Lung (tissue), 12 donors: ENCODE measurements around the gene UNC5C. TPM values are rescaled to one million over a fixed set of nuclear protein-coding genes. Genes with fewer than 3 reads are reported as not detected.

Experiments used
- ATAC-seq: fragments of 200-7000 bp; cut with Tn5 transposase; one replicate; pipeline ENCODE4 v1.9.1; 2020; ENCODE audit warnings: moderate number of reproducible peaks; ENCODE audit not compliant: insufficient read depth, low FRiP score
- DNase-seq, 3 donors: peaks; one replicate each; pipeline ENCODE4 v3.0.0-alpha.2; 2013 to 2017
- H3K27ac ChIP-seq, 2 donors: one replicate each; pipeline ENCODE4 v1.5.1; 2013; ENCODE audit warnings: mild to moderate bottlenecking in 2 of 2, moderate library complexity in 2 of 2, control low read depth in 1 of 2, inconsistent platforms in 1 of 2, low read depth in 1 of 2, low read length in 1 of 2
- H3K27me3 ChIP-seq, 3 donors: one replicate each; pipeline ENCODE4 v1.5.1; 2013; ENCODE audit warnings: low read length in 2 of 3; ENCODE audit not compliant: control insufficient read depth in 3 of 3, insufficient read depth in 3 of 3
- H3K36me3 ChIP-seq, 4 donors: one replicate each; pipeline ENCODE4 v1.5.1; 2013; ENCODE audit warnings: low read length in 4 of 4, mild to moderate bottlenecking in 1 of 4, moderate library complexity in 1 of 4; ENCODE audit not compliant: control insufficient read depth in 4 of 4, insufficient read depth in 4 of 4
- H3K4me1 ChIP-seq, 5 donors: one replicate each; pipeline ENCODE4 v1.5.1; 2013; ENCODE audit warnings: low read length in 5 of 5, mild to moderate bottlenecking in 2 of 5, moderate library complexity in 1 of 5; ENCODE audit not compliant: control insufficient read depth in 5 of 5, insufficient read depth in 5 of 5
- H3K4me3 ChIP-seq: one replicate; pipeline ENCODE4 v1.5.1; 2013; ENCODE audit warnings: mild to moderate bottlenecking, control low read depth, moderate library complexity
- H3K9ac ChIP-seq, 2 donors: one replicate each; pipeline ENCODE4 v1.5.1; 2013; ENCODE audit warnings: low read length in 2 of 2, control low read depth in 1 of 2; ENCODE audit not compliant: insufficient read depth in 1 of 2
- H3K9me3 ChIP-seq, 4 donors: one replicate each; pipeline ENCODE4 v1.5.1; 2013; ENCODE audit warnings: low read length in 3 of 4, mild to moderate bottlenecking in 1 of 4, moderate library complexity in 1 of 4; ENCODE audit not compliant: control insufficient read depth in 4 of 4, insufficient read depth in 3 of 4
- CTCF ChIP-seq: IDR thresholded peaks from 2 replicates; pipeline ENCODE4 v1.5.1; 2012; ENCODE audit warnings: mild to moderate bottlenecking; ENCODE audit errors: control extremely low read depth, extremely low read depth
- WGBS, 2 donors: extraction: QIAGEN DNeasy Blood & Tissue Kit; methylation state at CpG; one replicate each; pipeline ENCODE4 v1.1.7; 2013; 5-methylcytosine and 5-hydroxymethylcytosine counted together
- polyA plus RNA-seq, 2 donors: library from polyadenylated mRNA; stranded (reverse); fragments of 200-250 nt; gene quantifications; one replicate each; pipeline ENCODE4 v1.2.1, GENCODE V29; 2013
- total RNA-seq, 2 donors: library from RNA; depleted of rRNA in 1 of 2; stranded (reverse); fragments of >200 nt in 1 of 2; gene quantifications; one replicate each; pipeline ENCODE4 v1.2.1, GENCODE V29; 2014 to 2021
- donor health status: control.
- donor health status: control.
- donor health status: Bipolar disorder and iron deficiency.
- donor health status: healthy.
- donor health status: DM: yes; HTN: yes; CAD: no.

The UNC5C gene
- total and polyA plus RNA-seq, 4 donors: 0.55 to 27.9 (median 3.8) TPM

GRCh38 chr4:95325665-95326064, 223.1 kb downstream of the UNC5C start:
- Histone ChIP-seq H3K4me3 (no peak overlapping the region), H3K9ac (no peak overlapping the region), H3K27ac (no peak overlapping the region), H3K36me3 (peaks cover 0 to 3% (median 0%) of the 10 kb centered on the region in 4 donors), H3K27me3 (no peaks in the 10 kb centered on the region), H3K4me1 (no peaks in the 10 kb centered on the region), H3K9me3 (peaks cover 0 to 2% (median 0%) of the 10 kb centered on the region in 4 donors)
- 90 to 95% methylated on average over 1 of the region's 1 CpG for WGBS, 2 donors
- no peak for TF ChIP-seq CTCF
- ATAC-seq (no peak), DNase-seq (no peak)

GRCh38 chr4:95319169-95319568, 229.6 kb downstream of the UNC5C start:
- DNase-seq (no peak), ATAC-seq (no peak)
- Histone ChIP-seq H3K9ac (no peak overlapping the region), H3K27ac (no peak overlapping the region), H3K27me3 (no peaks in the 10 kb centered on the region), H3K4me3 (no peak overlapping the region), H3K36me3 (no peaks in the 10 kb centered on the region), H3K4me1 (peaks cover 0 to 10% (median 0%) of the 10 kb centered on the region in 5 donors), H3K9me3 (peaks cover 0 to 2% (median 0%) of the 10 kb centered on the region in 4 donors)
- 91 to 92% methylated on average over 3 of the region's 3 CpGs for WGBS, 2 donors
- TF ChIP-seq CTCF: no peak

GRCh38 chr4:95318483-95318882, 230.3 kb downstream of the UNC5C start:
- Histone ChIP-seq H3K4me1 (peaks cover 0 to 10% (median 0%) of the 10 kb centered on the region in 5 donors), H3K27me3 (no peaks in the 10 kb centered on the region), H3K27ac (no peak overlapping the region), H3K9me3 (no peaks in the 10 kb centered on the region), H3K4me3 (no peak overlapping the region), H3K36me3 (no peaks in the 10 kb centered on the region), H3K9ac (no peak overlapping the region)
- DNase-seq: no peak
- ATAC-seq: no peak
- no peak for TF ChIP-seq CTCF
- WGBS, 2 donors: 82 to 86% methylated on average over 1 of the region's 1 CpG

GRCh38 chr4:95318044-95318443, 230.7 kb downstream of the UNC5C start:
- H3K27me3 ChIP-seq: no peaks in the 10 kb centered on the region
- no peak overlapping the region for H3K9ac ChIP-seq
- no peak for TF ChIP-seq CTCF
- H3K9me3 ChIP-seq: no peaks in the 10 kb centered on the region
- H3K4me1 ChIP-seq: peaks cover 0 to 10% (median 0%) of the 10 kb centered on the region in 5 donors
- no peaks in the 10 kb centered on the region for H3K36me3 ChIP-seq
- 92% methylated on average over 3 of the region's 3 CpGs for WGBS, 2 donors
- no peak for DNase-seq
- no peak overlapping the region for H3K27ac ChIP-seq
- no peak overlapping the region for H3K4me3 ChIP-seq
- no peak for ATAC-seq
